Keratinocyte (primary cell): ENCODE data around the gene GGNBP2. TPM values are rescaled to one million over a fixed set of nuclear protein-coding genes. Genes with fewer than 3 reads are reported as not detected.

Experiments
- DNase-seq: peaks from one replicate; pipeline ENCODE4 v3.0.0-alpha.2; 2011; ENCODE audit warnings: low read depth, missing footprints, low spot score
- FAIRE-seq: peaks from 2 replicates; lab custom pipeline; 2011; peaks lifted over from hg19 to GRCh38; lab: Jason Lieb, UNC
- H2AFZ ChIP-seq: 2 replicates; pipeline ENCODE4 v1.6.0; 2012; ENCODE audit warnings: low read length, control low read depth, inconsistent platforms; ENCODE audit not compliant: control insufficient read depth
- H3K27ac ChIP-seq: 2 replicates; pipeline ENCODE4 v1.5.1; 2011; ENCODE audit warnings: low read length; ENCODE audit not compliant: control insufficient read depth, insufficient read depth
- H3K27me3 ChIP-seq: 3 replicates; pipeline ENCODE4 v1.6.0; 2011; ENCODE audit warnings: low read length; ENCODE audit not compliant: control insufficient read depth, insufficient read depth; ENCODE audit errors: extremely low read depth
- H3K36me3 ChIP-seq, 2 experiments: 2 replicates in 1 of 2; 3 replicates in 1 of 2; pipeline ENCODE4 v1.5.1; 2011; ENCODE audit warnings: low read length in 2 of 2, mild to moderate bottlenecking in 1 of 2; ENCODE audit not compliant: control insufficient read depth in 2 of 2, insufficient read depth in 2 of 2; ENCODE audit errors: extremely low read depth in 1 of 2
- H3K4me1 ChIP-seq: 3 replicates; pipeline ENCODE4 v1.5.1; 2011; ENCODE audit warnings: low read length; ENCODE audit not compliant: control insufficient read depth, insufficient read depth; ENCODE audit errors: extremely low read depth
- H3K4me2 ChIP-seq: 3 replicates; pipeline ENCODE4 v1.6.0; 2011; ENCODE audit warnings: low read depth, low read length; ENCODE audit not compliant: control insufficient read depth, insufficient read depth; ENCODE audit errors: extremely low read depth
- H3K4me3 ChIP-seq, 3 experiments: fragments of 200-600 bp in 1 of 3; sonication (generic) in 1 of 3; 2 replicates in 2 of 3; 3 replicates in 1 of 3; pipeline ENCODE4 v1.5.1; 2011 to 2016; ENCODE audit warnings: low read length in 3 of 3, mild to moderate bottlenecking in 3 of 3, control low read depth in 2 of 3, inconsistent platforms in 1 of 3, low read depth in 1 of 3, mixed read lengths in 1 of 3, mixed run types in 1 of 3, moderate library complexity in 1 of 3; ENCODE audit not compliant: control insufficient read depth in 2 of 3, insufficient read depth in 2 of 3; ENCODE audit errors: extremely low read depth in 1 of 3
- H3K79me2 ChIP-seq: 2 replicates; pipeline ENCODE4 v1.6.0; 2012; ENCODE audit warnings: low read length; ENCODE audit not compliant: control insufficient read depth, insufficient read depth
- H3K9ac ChIP-seq: 3 replicates; pipeline ENCODE4 v1.6.0; 2011; ENCODE audit warnings: low read length; ENCODE audit not compliant: control insufficient read depth, insufficient read depth; ENCODE audit errors: extremely low read depth
- H3K9me1 ChIP-seq: 3 replicates; pipeline ENCODE4 v1.6.0; 2011; ENCODE audit warnings: low read length; ENCODE audit not compliant: control insufficient read depth, insufficient read depth; ENCODE audit errors: extremely low read depth
- H3K9me3 ChIP-seq: 2 replicates; pipeline ENCODE4 v1.5.1; 2012; ENCODE audit warnings: low read depth, low read length; ENCODE audit not compliant: control insufficient read depth
- H4K20me1 ChIP-seq: 3 replicates; pipeline ENCODE4 v1.6.0; 2011; ENCODE audit warnings: low read length; ENCODE audit not compliant: control insufficient read depth, insufficient read depth; ENCODE audit errors: extremely low read depth
- CTCF ChIP-seq, 3 experiments: IDR thresholded peaks in 1 of 3; conservative IDR thresholded peaks in 1 of 3; optimal IDR thresholded peaks in 1 of 3; 2 replicates in 2 of 3; 3 replicates in 1 of 3; pipeline versions ENCODE3 to v1.5.1; 2011; ENCODE audit warnings: low read length in 3 of 3, mild to moderate bottlenecking in 3 of 3, moderate library complexity in 2 of 3, control low read depth in 1 of 3, inconsistent platforms in 1 of 3; ENCODE audit not compliant: insufficient read depth in 2 of 3; ENCODE audit errors: extremely low read depth in 1 of 3
- EZH2 ChIP-seq: IDR thresholded peaks from one replicate; pipeline ENCODE4 v1.6.1; 2012; ENCODE audit warnings: inconsistent platforms, mild to moderate bottlenecking, low read length, moderate library complexity
- dilution Hi-C: fragments of 300-500 bp; cut with MboI; formaldehyde crosslinking; loops from one replicate; pipeline ENCODE4 v1.7.0; 2020; ENCODE audit warnings: low sequenced_read_pairs; ENCODE audit not compliant: extremely low pct_ligation_motif_present
- polyA plus RNA-seq, 5 experiments: library from polyadenylated mRNA; depleted of rRNA in 3 of 5; stranded (reverse) in 3 of 5; stranded (forward) in 1 of 5; unstranded in 1 of 5; fragments of >200 nt; gene quantifications; 1 replicate in 1 of 5; 2 replicates in 3 of 5; 3 replicates in 1 of 5; pipeline versions ENCODE4 v1.2.1 to v1.2.3, GENCODE V29; 2011 to 2012; ENCODE audit warnings: missing spikeins in 2 of 5, low read depth in 1 of 5, low replicate concordance in 1 of 5

Gene GGNBP2
- polyA plus RNA-seq, 1 donor (not counting 4 experiments of a cell fraction or from before 2014, with no cell fraction given): 95.5 TPM

- Histone ChIP-seq H4K20me1 (no peaks in the 10 kb centered on the region), H3K79me2 (no peaks in the 10 kb centered on the region), H3K36me3 (peaks cover 4 to 18% of the 10 kb centered on the region in 2 experiments), H3K4me2 (peak overlapping the region; percentile 78), H3K27ac (no peak overlapping the region), H2AFZ (no peak overlapping the region), H3K4me1 (peaks cover 10% of the 10 kb centered on the region), H3K9me3 (no peaks in the 10 kb centered on the region), H3K9ac (peak overlapping the region; percentile 75), H3K27me3 (no peaks in the 10 kb centered on the region), H3K9me1 (no peaks in the 10 kb centered on the region), H3K4me3 (peak overlapping the region; percentile 58 to 74 (median 68))
- no peak for TF ChIP-seq CTCF (optimal IDR thresholded peaks at IDR 0.05 in 1 of 3, IDR thresholded peaks at IDR 0.05 in 1 of 3, conservative IDR thresholded peaks at IDR 0.05 in 1 of 3; ENCODE audit: extremely low read depth in 1 of 3, insufficient read depth in 2 of 3, low read length in 3 of 3)
- TF ChIP-seq EZH2: no peak
- no peak for DNase-seq
- dilution Hi-C loops: no loop called here
- no peak for FAIRE-seq
These were observed 48.1 kb downstream of the GGNBP2 start for GRCh38 chr17:36592716-36593321.

GRCh38 chr17:36593656-36594316, 49.1 kb downstream of the GGNBP2 start:
- Histone ChIP-seq H3K4me2 (no peak overlapping the region), H3K4me3 (no peak overlapping the region), H2AFZ (no peak overlapping the region), H3K27me3 (no peaks in the 10 kb centered on the region), H3K4me1 (peaks cover 10% of the 10 kb centered on the region), H3K9me1 (no peaks in the 10 kb centered on the region), H3K36me3 (peaks cover 1 to 19% of the 10 kb centered on the region in 2 experiments), H3K9ac (no peak overlapping the region), H3K9me3 (no peaks in the 10 kb centered on the region), H4K20me1 (no peaks in the 10 kb centered on the region), H3K27ac (no peak overlapping the region), H3K79me2 (no peaks in the 10 kb centered on the region)
- DNase-seq (no peak), FAIRE-seq (no peak)
- TF ChIP-seq EZH2 (no peak), CTCF (optimal IDR thresholded peaks at IDR 0.05 in 1 of 3, IDR thresholded peaks at IDR 0.05 in 1 of 3, conservative IDR thresholded peaks at IDR 0.05 in 1 of 3; ENCODE audit: extremely low read depth in 1 of 3, insufficient read depth in 2 of 3, low read length in 3 of 3) (no peak)
- dilution Hi-C loops: no loop called here
